Panc1 (cell line): ENCODE measurements around the gene FOXN1.

Source experiments
- CTCF ChIP-seq: fragments of 450-650 bp; IDR thresholded peaks from 2 replicates; pipeline ENCODE4 v1.5.1; 2017; ENCODE audit warnings: mild to moderate bottlenecking
- POLR2AphosphoS5 ChIP-seq: IDR thresholded peaks from 2 replicates; pipeline ENCODE4 v1.6.1; 2012; ENCODE audit warnings: mild to moderate bottlenecking, low read depth, low read length, moderate library complexity
- SIN3A ChIP-seq: IDR thresholded peaks from 2 replicates; pipeline ENCODE4 v1.6.1; 2012; ENCODE audit warnings: low read depth, mild to moderate bottlenecking, low read length, moderate library complexity, borderline replicate concordance; ENCODE audit not compliant: insufficient read depth
- TCF7L2 ChIP-seq: IDR thresholded peaks from 2 replicates; pipeline ENCODE4 v1.6.1; 2011; ENCODE audit warnings: mild to moderate bottlenecking, low read depth, low read length, inconsistent platforms
- TF ChIP-seq, protein P1 (sequence below), 2 experiments: IDR thresholded peaks; 2 replicates each; pipeline ENCODE4 v1.6.1; 2011 to 2012; ENCODE audit warnings: low read depth in 2 of 2, control low read depth in 1 of 2, low read length in 1 of 2, mild to moderate bottlenecking in 1 of 2, moderate library complexity in 1 of 2; ENCODE audit not compliant: insufficient read depth in 1 of 2

GRCh38 chr17:28499364-28499664 lies 6.8 kb upstream of the FOXN1 start:
- TF ChIP-seq, protein P1, sequence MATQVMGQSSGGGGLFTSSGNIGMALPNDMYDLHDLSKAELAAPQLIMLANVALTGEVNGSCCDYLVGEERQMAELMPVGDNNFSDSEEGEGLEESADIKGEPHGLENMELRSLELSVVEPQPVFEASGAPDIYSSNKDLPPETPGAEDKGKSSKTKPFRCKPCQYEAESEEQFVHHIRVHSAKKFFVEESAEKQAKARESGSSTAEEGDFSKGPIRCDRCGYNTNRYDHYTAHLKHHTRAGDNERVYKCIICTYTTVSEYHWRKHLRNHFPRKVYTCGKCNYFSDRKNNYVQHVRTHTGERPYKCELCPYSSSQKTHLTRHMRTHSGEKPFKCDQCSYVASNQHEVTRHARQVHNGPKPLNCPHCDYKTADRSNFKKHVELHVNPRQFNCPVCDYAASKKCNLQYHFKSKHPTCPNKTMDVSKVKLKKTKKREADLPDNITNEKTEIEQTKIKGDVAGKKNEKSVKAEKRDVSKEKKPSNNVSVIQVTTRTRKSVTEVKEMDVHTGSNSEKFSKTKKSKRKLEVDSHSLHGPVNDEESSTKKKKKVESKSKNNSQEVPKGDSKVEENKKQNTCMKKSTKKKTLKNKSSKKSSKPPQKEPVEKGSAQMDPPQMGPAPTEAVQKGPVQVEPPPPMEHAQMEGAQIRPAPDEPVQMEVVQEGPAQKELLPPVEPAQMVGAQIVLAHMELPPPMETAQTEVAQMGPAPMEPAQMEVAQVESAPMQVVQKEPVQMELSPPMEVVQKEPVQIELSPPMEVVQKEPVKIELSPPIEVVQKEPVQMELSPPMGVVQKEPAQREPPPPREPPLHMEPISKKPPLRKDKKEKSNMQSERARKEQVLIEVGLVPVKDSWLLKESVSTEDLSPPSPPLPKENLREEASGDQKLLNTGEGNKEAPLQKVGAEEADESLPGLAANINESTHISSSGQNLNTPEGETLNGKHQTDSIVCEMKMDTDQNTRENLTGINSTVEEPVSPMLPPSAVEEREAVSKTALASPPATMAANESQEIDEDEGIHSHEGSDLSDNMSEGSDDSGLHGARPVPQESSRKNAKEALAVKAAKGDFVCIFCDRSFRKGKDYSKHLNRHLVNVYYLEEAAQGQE (IDR thresholded peaks at IDR 0.05; ENCODE audit: insufficient read depth in 1 of 2, low read depth in 2 of 2, low read length in 1 of 2): no peak
- TF ChIP-seq POLR2AphosphoS5 (no peak), CTCF (no peak), SIN3A (no peak), TCF7L2 (no peak)
